HG03175 (cell line): ENCODE measurements around the gene LNX1.

Source experiments
- ATAC-seq: cut with Tn5 transposase; IDR thresholded peaks from one replicate; pipeline ENCODE4 v1.9.1; 2021; ENCODE audit warnings: mild to moderate bottlenecking, moderate library complexity; ENCODE audit not compliant: unreplicated experiment

The LNX1 gene

DNA sequence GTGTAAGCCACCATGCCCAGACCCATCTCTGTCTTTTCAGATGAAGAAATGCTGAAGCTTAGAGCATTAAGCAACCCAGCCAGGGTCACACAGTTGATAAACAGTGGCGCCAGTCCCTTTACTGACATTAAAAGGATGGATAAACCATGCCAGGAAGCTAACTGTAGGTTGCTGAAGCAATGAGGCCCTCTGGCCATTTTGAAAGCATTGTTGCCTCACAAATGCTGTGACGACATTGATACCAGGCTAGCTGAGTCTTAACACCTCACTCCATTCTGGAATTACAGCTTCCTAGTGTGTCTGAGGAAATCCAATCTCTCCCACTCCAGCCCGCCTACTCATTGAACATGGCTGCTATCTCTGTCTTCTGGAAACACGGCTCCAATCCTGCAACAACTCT lies 89.7 kb downstream of the LNX1 start:
- no peak for ATAC-seq

DNA sequence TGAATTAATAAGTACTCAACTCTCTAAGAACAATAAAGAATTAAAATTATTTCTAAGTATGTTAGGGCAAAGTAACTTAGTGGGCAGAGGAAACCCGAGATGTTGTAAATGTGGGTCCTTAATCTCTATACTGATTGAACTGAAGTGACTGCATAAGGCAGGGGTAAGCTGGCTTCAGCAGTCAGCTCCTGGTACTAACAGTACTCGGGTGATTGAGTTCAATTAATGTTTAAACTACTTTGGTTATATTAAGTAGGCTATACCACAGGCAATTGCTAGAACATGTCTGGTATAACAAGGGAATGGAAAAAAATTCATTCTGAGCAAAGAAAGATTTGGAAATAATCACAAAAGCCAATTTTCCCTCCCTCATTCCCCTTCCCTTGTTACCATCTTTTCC lies 90.7 kb downstream of the LNX1 start:
- no peak for ATAC-seq

DNA sequence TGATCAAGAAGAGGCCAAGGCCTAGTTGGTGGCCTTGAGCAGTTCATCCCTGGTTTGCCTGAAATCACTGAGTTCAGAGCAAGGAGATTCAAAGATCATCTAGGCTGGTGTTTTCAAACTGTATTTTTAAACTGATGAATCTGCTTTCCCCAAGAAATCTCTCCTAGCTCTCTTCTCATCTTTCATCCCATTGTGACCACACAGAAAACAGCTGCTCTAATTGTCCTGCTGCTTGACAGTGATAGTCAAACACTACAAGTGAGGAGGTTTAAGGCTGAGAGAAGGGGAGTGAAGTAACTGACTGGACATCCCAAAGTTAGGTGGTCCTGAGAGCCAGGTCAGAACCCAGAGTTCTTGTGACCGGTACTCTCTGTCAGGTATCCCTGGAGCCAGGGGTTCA lies 91.5 kb downstream of the LNX1 start:
- ATAC-seq: no peak

DNA sequence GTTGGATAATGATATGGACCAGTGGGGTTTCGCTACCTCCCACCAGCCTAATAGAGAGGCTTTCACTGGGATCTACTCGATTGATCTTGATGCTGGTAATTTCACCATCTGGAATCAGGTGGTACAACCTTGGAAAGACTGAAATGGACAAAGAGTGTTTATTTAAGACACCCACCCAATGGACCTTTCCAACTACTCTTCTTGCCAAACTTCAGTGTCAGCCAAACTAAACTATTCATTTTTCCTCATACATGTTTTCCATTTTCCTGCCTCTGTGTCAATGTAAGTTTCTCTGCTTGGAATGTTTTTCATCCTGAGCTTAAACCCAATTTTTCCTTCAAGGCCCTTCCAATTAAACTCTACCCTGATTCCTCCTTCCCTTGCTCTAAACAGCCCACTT lies 92.6 kb downstream of the LNX1 start:
- ATAC-seq: no peak

DNA sequence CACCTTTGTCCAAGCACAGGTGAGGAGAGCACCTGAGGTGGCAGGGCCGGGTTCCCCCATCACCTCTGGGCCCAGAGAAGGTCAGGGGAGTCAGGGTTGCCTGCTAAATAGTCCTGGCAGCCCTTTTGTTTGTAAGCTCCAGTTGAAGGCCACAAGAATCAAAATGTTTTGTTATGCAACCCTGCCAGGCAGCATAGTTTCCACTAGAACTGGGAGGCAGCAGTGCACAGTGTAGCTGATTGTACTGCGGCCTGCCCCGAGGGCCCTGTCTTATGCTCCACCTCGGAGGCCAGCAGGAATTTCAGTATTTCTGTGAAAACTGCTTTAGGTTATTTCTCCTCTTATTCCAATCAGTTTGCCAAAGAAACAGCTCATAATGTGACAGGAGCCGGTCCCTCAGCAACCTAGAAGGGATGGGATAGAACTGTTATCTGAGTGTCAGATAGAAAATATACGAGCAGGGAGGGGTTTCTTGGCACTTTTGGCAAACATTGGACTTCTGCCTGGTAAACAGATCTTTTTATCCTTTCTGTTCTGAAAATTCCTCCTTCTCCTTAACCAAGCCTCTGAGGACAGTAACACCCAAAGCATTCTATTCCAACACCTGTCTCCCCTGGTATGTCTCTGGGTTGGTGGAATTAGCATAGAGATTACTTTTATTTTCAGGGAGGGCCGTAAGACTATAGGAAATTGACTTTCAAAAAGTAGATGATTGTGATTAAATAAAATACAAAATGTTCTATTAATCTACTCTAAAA lies 93.6 kb downstream of the LNX1 start:
- ATAC-seq: no peak

DNA sequence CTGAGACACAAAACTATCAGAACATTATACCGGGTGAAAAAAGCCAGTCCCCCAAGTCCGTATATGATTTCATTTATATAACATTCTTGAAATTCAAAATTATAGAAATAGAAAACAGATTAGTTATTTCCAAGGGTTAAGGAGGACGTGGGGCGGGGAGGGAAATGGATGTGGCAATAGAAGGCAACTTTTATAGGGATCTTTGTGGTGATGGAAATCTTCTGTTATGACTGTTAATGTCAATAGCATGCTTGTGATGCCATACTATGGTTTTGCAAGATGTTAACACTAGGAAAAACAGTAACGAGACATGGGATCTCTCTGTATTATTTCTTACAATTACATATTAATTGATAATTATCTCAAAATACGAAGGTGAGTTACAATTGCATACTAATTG lies 96.4 kb downstream of the LNX1 start:
- ATAC-seq: no peak

DNA sequence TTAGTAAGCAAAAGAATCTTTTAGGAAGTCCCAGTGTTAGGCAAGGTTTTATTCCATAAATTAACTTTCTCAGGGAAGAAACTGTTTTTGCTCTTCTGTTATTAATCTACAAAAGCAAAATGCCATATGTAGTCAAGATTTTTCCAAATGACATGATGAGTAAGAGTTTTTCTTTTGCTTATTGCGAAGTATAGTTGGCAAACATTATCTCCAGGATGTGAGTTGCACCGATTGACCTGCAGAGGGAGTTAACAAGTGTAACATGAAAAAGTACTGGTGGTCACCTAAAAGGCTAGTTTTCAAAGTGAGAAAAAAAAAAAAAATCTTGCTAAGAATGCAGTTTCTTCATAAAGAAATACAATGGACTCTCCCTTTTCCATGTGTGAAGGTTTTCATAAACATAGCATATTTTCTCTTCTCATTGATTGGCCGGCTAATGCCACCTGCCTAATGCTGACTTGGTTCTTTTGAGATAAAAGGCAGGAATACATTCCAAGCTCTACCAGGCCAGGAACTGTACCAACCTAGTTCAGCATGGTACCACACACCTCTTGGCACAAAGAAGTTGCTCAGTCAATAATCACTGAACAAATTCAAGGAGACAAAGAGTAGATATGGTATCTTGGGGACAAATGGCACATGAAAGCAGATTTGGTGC lies 100.2 kb downstream of the LNX1 start:
- ATAC-seq: peak; percentile 50

DNA sequence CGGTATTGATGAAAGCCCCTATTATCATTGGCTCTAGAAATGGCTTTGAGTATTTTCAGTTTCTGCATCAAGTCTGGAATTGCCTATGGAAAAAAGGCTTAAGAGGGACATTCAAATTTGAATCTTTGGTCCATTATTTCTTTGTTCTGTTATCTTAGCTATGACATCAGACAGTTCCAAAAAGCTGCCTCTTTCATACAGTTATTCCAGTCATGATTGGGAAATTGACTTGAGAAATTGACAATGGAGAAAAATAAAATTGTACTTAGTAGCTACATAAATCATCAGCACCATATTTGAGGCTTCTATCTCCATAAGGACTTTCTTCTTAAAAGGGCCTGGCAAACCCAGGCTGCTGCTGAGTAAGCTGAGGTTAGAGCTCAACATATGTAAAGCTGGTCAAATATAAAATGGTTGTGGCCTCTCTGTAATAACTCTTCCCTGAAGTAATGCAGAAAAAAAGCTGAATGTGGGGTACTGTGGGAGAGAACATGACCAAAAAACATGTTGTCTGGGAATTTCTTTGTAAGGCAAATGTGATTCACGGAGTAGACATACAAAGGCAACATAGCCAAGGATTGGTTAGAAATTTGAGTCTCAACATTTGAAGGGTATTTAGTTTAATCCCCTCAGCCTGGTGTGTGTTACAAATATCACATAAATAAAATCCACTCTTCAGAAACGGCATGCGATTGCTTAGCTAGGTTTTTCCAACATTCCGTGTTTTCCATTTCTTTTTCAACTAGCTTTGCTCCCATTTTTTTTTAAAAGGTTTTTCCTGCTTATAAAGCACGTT lies 100.9 kb downstream of the LNX1 start:
- no peak for ATAC-seq

DNA sequence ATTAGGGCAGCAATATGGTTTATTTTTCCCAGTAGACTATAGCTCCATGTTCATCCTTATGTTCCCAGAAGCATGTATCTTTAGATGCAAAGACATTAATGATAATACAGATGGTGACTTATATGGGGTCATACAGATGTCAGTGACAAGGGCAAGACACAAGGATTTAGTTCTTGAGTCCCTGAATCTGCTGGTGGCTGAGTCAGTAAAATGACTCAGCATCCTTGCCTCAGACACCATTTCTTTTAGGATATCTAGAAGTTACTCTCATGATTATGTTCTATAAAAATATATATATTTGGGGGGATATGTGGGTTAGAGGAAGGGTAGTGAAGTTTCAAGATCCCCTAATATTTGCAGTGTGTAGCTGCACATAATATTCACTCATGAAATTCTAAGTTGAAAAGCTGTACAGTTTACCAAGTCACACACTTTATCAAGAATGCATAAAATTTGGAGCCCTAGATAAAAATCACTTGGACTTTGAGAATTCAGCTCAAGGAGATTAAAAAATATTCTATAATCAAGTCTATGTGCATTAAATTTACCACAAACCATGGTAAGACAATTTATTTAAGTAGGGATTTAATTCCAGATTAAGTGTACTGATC lies 101.9 kb downstream of the LNX1 start:
- no peak for ATAC-seq

DNA sequence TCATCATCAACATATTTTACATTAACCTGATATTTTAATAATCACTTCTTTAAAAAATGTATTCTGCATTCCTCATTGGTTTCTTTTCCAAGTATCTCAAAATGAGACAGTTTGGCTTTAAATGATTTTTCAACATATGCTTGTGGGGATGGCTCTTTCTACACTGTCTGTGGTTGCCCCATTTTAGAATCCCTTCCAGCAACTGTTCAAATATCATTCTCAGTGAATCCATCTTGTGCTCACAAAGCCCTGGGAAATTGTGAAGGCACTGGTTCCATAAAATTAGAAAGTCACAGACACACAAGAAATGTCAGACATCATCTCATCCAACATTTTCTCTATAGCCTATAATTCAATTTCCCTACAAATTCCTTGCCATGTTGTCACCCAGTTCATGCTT lies 103.5 kb downstream of the LNX1 start:
- ATAC-seq: no peak

DNA sequence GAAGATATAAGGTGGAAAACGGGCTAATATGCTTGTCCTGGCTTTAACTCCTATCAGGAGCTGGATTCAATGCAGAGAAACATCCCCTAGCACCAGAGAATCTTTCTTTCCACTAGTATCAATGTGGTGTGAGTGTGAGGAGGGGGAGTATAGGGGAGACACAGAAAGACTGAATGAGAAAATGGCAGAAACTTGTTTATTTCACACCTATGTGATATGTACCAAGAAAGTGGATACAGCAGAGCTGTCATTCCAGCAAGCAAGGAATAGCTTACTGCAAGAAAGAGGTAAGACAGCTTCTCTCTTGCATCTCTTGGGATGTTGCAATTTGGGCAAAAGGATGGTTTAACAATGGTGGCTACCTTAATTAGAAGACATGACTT lies 105.6 kb downstream of the LNX1 start:
- no peak for ATAC-seq

DNA sequence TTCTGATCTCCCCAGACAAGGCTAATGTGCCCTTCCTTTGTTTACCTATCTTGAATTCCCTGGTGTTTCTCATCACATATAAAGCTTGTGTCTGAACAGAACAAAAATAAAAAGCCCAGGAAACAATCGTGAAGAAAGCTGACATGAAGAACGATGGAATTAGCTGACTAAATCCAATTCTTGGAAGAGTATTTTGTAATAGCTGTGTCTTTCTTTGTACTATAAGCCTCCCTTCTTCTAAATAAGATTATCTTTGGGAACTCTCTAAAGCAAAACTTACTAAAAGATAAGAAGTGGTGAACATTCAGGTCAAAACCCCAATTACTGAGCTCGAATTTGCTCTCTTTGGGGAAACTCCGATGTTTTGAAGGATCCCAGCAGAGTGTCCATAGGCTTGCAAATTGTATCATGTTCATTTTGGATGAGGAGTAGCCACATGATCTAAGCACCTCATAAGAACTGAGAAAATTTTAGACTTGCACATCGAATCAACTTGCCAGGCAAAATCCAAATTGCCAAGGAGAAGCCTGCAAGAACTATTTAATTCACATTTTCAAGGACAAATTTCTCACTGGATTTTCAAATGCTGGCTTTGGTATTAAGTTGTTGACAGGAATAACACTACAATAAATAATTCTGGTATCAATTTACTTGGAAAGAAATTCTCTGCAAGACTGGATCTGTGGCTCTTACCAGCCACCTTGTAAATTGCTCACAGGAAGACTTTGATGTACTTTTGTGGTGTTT lies 106.2 kb downstream of the LNX1 start:
- no peak for ATAC-seq

DNA sequence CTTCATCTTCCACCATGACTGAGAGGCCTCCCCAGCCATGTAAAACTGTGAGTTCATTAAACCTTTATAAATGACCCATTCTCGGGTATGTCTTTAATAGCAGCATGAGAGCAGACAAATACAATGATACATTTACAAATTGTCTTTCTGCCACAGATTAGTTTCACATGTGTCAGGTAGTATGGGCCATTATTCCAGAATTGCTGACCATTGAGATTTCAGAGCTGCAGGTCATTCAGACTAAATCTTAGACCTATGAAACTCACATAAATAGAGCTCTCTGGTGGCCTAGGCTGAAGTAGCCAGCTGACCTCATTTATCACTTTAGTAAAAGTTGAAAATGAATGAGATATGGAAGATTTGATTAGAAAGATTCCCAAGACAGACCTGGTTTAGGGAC lies 108.0 kb downstream of the LNX1 start:
- ATAC-seq: no peak

DNA sequence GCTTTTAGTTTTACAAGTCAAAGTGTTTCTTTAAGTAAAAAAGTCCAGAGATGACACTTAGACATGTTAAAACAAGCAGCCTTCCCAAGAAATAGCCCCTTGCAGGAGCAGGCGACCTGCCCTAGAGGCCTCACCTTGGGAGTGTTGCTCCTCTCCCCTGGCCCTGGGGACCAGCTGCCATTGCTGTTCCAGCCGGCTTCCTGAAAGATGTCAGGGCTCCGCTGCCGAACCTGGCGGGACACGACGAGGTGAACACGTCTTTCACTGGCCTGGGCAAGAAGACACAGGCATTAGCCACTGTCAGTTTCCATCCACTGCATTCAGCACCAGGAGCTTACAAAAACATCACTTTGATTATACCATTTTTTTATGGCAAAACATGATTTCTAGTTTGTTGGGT lies 109.7 kb downstream of the LNX1 start:
- no peak for ATAC-seq

DNA sequence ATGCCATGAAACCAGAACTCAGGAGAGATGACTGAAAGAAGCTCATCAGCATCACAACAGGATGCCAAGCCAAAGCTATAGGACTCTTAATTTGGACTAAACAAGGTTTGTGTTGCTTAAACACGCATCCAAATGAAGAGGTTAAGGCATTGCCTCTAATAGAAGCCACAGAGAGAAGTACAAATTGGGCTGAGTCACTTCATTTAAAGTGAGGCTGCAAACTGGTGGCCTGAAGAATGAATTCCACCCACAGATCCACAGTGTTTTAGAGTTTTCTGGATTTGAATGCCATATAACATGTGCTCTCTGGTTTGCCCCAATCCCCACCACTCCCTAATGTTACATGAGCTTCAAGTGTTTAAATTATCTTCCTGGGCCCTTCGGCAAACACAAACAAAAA lies 110.4 kb downstream of the LNX1 start:
- ATAC-seq: no peak

DNA sequence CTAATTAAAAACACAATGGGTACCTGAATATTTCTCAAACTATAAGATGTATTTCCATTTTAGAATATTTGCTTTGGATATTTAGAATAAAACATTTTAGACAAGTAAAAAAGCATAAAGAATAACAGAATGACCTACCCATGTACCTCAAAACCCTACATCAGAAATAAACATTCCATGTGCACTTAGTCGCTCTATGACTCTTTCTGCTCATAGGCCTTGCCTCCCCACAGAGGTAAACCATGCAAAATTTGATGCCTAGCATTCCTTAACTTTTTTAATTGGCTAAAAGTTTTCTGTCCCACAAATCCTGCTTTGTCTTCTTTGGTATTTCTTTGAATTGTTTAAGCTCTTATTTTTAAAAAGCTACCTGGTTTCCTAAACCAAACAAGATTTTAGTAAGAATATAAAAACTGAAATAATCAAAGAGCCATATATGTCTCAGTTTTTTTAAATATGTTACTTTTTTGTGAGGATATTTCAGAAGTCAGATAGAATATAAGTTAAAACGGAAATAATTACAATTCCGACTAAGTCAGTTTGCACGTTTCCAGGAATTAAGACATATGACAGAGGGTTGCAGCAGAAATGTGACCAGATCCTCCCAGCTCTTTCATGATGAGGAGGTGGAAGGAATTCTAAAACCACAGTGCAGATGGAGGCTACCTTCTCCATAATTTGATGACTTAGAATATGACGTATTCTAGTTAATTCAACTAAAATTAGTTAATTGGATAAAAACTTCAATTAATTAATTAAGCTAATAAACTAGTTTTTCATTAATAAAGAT lies 111.4 kb downstream of the LNX1 start:
- no peak for ATAC-seq

DNA sequence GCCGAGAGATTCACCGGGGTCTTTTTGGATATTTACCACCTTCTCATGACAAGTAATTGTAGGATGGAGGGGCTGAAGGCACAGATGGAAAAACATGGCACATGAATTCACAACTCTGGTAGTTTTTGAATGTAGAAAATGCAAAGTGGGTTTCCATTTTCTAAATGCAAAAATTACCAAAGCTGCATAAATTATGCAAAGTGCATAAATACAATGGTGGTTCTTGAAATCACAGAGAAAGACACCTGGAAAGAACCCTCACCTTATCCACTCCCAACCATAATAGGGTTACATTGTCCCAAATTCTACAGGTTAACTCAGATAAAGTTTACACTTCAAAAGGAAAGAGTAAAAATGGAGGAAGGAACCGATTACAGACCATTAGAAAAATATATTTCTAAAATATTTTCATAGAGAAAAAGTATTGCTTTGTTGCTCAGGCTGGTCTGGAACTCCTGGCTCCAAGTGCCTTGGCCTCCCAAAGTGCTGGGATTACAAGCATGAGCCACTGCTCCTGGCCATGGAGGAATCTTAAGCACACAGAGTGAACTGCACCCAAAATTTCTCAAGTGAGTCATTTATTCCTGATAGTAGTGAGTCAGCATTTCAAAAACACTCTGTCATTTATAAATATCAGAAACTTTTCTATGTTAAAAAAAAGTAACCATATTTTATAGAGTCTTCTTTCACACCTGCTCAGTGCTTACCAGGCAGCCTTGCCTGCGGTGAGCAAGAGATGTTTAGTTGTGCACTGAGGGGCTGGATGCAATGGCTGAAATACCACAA lies 112.4 kb downstream of the LNX1 start:
- ATAC-seq: no peak

DNA sequence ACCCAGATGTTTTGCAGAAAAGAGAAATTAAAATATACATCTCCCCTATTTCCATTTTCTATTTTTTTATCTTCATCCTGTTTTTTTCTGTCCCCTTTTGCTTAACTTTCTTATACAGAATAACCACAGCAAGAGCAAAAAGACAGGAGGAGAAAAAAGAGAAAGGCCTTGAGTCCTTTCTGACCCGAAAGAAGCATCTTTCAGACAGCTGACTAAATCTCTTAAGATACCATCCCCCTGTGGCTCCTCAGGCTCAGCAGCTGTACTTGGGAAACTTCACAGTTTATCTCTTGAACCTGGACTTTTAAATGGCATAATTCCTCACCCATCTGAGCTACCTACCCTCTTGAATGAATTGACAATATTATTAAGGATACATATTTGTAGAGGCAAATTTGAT lies 113.7 kb downstream of the LNX1 start:
- ATAC-seq: no peak

DNA sequence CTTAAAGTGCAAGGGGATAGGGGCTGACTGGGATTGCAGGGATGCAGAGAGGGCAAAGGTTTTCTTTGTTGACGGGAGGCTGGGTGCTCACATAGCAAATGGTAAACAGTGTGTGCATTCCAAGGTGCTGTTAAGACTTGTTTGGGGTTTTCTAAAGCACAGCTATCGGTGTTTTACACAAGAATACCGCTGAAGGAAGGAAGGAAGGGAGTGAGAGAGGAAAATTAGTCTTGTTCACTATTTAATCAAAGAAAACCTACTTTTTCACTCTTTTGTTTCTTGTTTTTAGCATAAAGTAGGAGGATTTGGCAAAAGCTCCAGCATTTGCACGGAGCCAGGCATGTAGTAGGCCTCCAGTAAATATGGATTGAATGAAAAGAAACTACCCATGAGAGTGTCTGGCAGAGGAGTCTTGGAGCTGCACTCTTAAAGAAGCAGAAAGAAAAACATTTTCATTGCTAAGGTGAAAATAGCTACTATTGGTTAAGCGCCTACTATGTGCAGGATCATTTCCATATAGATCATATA lies 114.2 kb downstream of the LNX1 start:
- no peak for ATAC-seq
